Stimulated activated CD4-positive, alpha-beta T cell treated with anti-CD3 and anti-CD28 coated beads, Interleukin-2, amount 100 ng/mL, for 48 hours (primary cell): ENCODE measurements around the gene MRPL14.

Source experiments
- DNase-seq, 2 donors: peaks; one replicate each; pipeline ENCODE4 v3.0.0-alpha.2; 2020

Gene MRPL14

DNA sequence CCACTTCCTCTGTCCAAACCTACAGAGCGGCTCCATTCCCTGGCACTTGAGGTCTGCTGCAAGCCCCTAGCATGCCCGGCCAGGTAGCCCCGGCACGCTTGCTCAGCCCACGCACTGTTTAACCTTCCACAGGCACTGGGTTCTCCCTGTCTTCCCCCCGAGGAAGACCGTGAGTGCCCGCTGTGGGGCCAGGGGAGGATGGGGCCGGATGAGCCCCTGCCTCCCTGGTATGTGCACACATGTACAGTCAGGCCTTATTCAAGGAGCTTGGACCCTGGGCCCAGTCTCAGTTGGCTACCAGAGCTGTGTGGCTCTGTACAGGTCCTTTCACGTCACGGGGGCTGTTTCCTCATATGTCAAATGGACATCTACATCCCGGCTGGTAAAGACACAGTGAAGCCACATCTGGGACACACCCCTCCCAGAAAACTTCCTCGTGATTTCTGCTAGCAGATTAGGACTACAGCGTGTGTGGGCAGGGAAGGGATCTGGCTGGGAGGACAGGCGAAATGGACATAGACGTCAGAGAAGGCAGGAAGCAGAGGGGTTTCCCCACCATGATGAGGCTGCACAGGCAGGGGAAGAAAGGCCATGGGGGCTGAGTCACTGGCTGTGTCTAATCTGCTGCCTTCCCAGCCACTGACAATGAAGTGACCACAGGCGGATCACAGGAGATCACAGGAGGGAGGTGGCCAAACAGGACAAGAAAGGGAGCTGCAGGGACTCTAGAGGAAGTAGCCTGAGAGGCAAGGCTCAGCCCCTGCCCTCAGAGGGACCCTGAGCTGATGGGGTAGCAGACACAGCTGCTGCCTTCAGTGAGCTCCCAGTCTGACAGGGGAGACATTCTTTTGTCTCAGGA, 62.9 kb downstream of the MRPL14 start:
- DNase-seq, result no peak

GRCh38 chr6:44063561-44064059, 63.6 kb downstream of the MRPL14 start:
- DNase-seq, result no peak
